Liver (tissue), 9 donors: Measurements from ENCODE around the gene CRB1. TPM values are rescaled to one million over a fixed set of nuclear protein-coding genes. Genes with fewer than 3 reads are reported as not detected.
A peak's percentile ranks its signal among the peaks of the same experiment; 100 is the strongest.

Experiments
- DNase-seq: peaks from one replicate; pipeline ENCODE4 v3.0.0-alpha.2; 2017; ENCODE audit warnings: low spot score
- H3K27ac ChIP-seq, 2 donors: one replicate each; pipeline ENCODE4 v1.7.0; 2013; ENCODE audit warnings: inconsistent platforms in 2 of 2, low read length in 2 of 2, control low read depth in 1 of 2, low read depth in 1 of 2, mild to moderate bottlenecking in 1 of 2
- H3K27me3 ChIP-seq, 4 donors: one replicate each; pipeline versions ENCODE4 v1.6.1 to v1.7.0; 2013; ENCODE audit warnings: low read length in 3 of 4, inconsistent platforms in 1 of 4, mild to moderate bottlenecking in 1 of 4, moderate library complexity in 1 of 4; ENCODE audit not compliant: control insufficient read depth in 4 of 4, insufficient read depth in 4 of 4
- H3K36me3 ChIP-seq, 4 donors: one replicate each; pipeline versions ENCODE4 v1.6.1 to v1.7.0; 2013; ENCODE audit warnings: low read length in 3 of 4, mild to moderate bottlenecking in 3 of 4, low read depth in 1 of 4, moderate library complexity in 1 of 4; ENCODE audit not compliant: control insufficient read depth in 4 of 4, insufficient read depth in 3 of 4
- H3K4me1 ChIP-seq, 4 donors: one replicate each; pipeline versions ENCODE4 v1.6.1 to v1.7.0; 2013; ENCODE audit warnings: low read length in 3 of 4, mild to moderate bottlenecking in 3 of 4, moderate library complexity in 1 of 4; ENCODE audit not compliant: control insufficient read depth in 4 of 4, insufficient read depth in 4 of 4
- H3K4me3 ChIP-seq, 3 donors: one replicate each; pipeline versions ENCODE4 v1.6.1 to v1.7.0; 2013; ENCODE audit warnings: low read length in 3 of 3, control low read depth in 1 of 3, low read depth in 1 of 3, mild to moderate bottlenecking in 1 of 3
- H3K9ac ChIP-seq, 2 donors: one replicate each; pipeline ENCODE4 v1.7.0; 2013; ENCODE audit warnings: low read length in 2 of 2, mild to moderate bottlenecking in 2 of 2, moderate library complexity in 2 of 2, control low read depth in 1 of 2, low read depth in 1 of 2
- H3K9me3 ChIP-seq, 4 donors: one replicate each; pipeline versions ENCODE4 v1.6.1 to v1.7.0; 2013; ENCODE audit warnings: low read length in 3 of 4; ENCODE audit not compliant: control insufficient read depth in 4 of 4
- ATF3 ChIP-seq: IDR thresholded peaks from 2 replicates; pipeline ENCODE4 v1.6.1; 2016; ENCODE audit warnings: antibody characterized with exemption
- CTCF ChIP-seq: fragments of 150-350 bp; IDR thresholded peaks from 2 replicates; pipeline ENCODE4 v1.5.1; 2017; ENCODE audit warnings: improper control_type of control experiment, low read depth, low read length; ENCODE audit not compliant: missing input control
- EGR1 ChIP-seq, 2 donors: IDR thresholded peaks; 2 replicates each; pipeline ENCODE4 v1.6.1; 2016 to 2018; ENCODE audit warnings: antibody characterized with exemption in 2 of 2, low read depth in 2 of 2
- FOXA1 ChIP-seq: IDR thresholded peaks from 2 replicates; pipeline ENCODE4 v1.6.1; 2016; ENCODE audit warnings: antibody characterized with exemption
- FOXA2 ChIP-seq: IDR thresholded peaks from 2 replicates; pipeline ENCODE4 v1.6.1; 2016; ENCODE audit warnings: antibody characterized with exemption
- GABPA ChIP-seq, 2 donors: IDR thresholded peaks in 1 of 2; conservative IDR thresholded peaks in 1 of 2; 2 replicates each; pipeline ENCODE4 v1.6.1; 2016; ENCODE audit warnings: antibody characterized with exemption in 2 of 2, mild to moderate bottlenecking in 1 of 2, moderate library complexity in 1 of 2
- HNF4A ChIP-seq, 2 donors: conservative IDR thresholded peaks; 2 replicates each; pipeline ENCODE4 v1.6.1; 2016; ENCODE audit warnings: antibody characterized with exemption in 2 of 2, mild to moderate bottlenecking in 2 of 2
- JUND ChIP-seq, 2 donors: IDR thresholded peaks; 2 replicates each; pipeline ENCODE4 v1.6.1; 2016; ENCODE audit warnings: antibody characterized with exemption in 2 of 2
- MAX ChIP-seq: IDR thresholded peaks from 2 replicates; pipeline ENCODE4 v1.6.1; 2016; ENCODE audit warnings: antibody characterized with exemption
- NR2F2 ChIP-seq: IDR thresholded peaks from 2 replicates; pipeline ENCODE4 v1.6.1; 2016; ENCODE audit warnings: antibody characterized with exemption
- RAD21 ChIP-seq, 2 donors: IDR thresholded peaks; 2 replicates each; pipeline ENCODE4 v1.6.1; 2016; ENCODE audit warnings: antibody characterized with exemption in 2 of 2, mild to moderate bottlenecking in 2 of 2
- RXRA ChIP-seq, 2 donors: IDR thresholded peaks; 2 replicates each; pipeline ENCODE4 v1.6.1; 2017 to 2018; ENCODE audit warnings: antibody characterized with exemption in 2 of 2, mild to moderate bottlenecking in 1 of 2
- SP1 ChIP-seq: IDR thresholded peaks from 2 replicates; pipeline ENCODE4 v1.6.1; 2018; ENCODE audit warnings: antibody characterized with exemption, mild to moderate bottlenecking
- TAF1 ChIP-seq: conservative IDR thresholded peaks from 2 replicates; pipeline ENCODE4 v1.6.1; 2016; ENCODE audit warnings: antibody characterized with exemption, mild to moderate bottlenecking
- YY1 ChIP-seq: IDR thresholded peaks from 2 replicates; pipeline ENCODE4 v1.6.1; 2016; ENCODE audit warnings: antibody characterized with exemption, mild to moderate bottlenecking
- ZBTB33 ChIP-seq: IDR thresholded peaks from 2 replicates; pipeline ENCODE4 v1.6.1; 2016; ENCODE audit warnings: antibody characterized with exemption
- WGBS: extraction: QIAGEN DNeasy Blood & Tissue Kit; methylation state at CpG from one replicate; pipeline ENCODE4 v1.1.7; 2013; 5-methylcytosine and 5-hydroxymethylcytosine counted together
- polyA plus RNA-seq, 2 donors: library from polyadenylated mRNA; stranded (reverse) in 1 of 2; unstranded in 1 of 2; fragments of 200-250 nt in 1 of 2; fragments of >200 nt in 1 of 2; fragmentation: Nextera tagmentation in 1 of 2; extraction: Ambion mirVana in 1 of 2; gene quantifications; one replicate each; pipeline versions ENCODE4 v1.2.1 to v1.2.3, GENCODE V29; 2013 to 2015
- total RNA-seq, 2 donors: library from RNA; depleted of rRNA; stranded (reverse); fragments of >200 nt; gene quantifications; one replicate each; pipeline ENCODE4 v1.2.3, GENCODE V29; 2014
- donor health status: healthy.
- donor health status: healthy.
- donor health status: healthy.
- donor health status: healthy.
- donor health status: healthy.

The CRB1 gene
- total and polyA plus RNA-seq, 4 donors: 5.1 TPM; not detected in 3

GRCh38 chr1:197399755-197400521, 131.9 kb downstream of the CRB1 start:
- Histone ChIP-seq H3K9me3 (no peaks in the 10 kb centered on the region), H3K27me3 (peaks cover 0 to 9% (median 2%) of the 10 kb centered on the region in 4 donors), H3K4me1 (no peaks in the 10 kb centered on the region), H3K36me3 (no peaks in the 10 kb centered on the region), H3K27ac (no peak overlapping the region), H3K9ac (no peak overlapping the region), H3K4me3 (no peak overlapping the region)
- TF ChIP-seq RAD21 (IDR thresholded peaks at IDR 0.05) (peak; percentile 74 to 79), CTCF (peak; percentile 45), EGR1 (IDR thresholded peaks at IDR 0.05; ENCODE audit: low read depth in 2 of 2) (no peak)
- WGBS: 8% methylated on average over 4 of the region's 4 CpGs
- DNase-seq: no peak

GRCh38 chr1:197400522-197400902, 132.5 kb downstream of the CRB1 start:
- no peak for TF ChIP-seq CTCF
- no peak for TF ChIP-seq FOXA1
- no peak for TF ChIP-seq EGR1 (IDR thresholded peaks at IDR 0.05; ENCODE audit: low read depth in 2 of 2)
- TF ChIP-seq GABPA (IDR thresholded peaks at IDR 0.05 in 1 of 2, conservative IDR thresholded peaks at IDR 0.05 in 1 of 2): no peak
- DNase-seq: no peak
- 80% methylated on average over 2 of the region's 2 CpGs for WGBS
- H3K9me3 ChIP-seq: no peaks in the 10 kb centered on the region
- H3K9ac ChIP-seq: no peak overlapping the region
- no peak overlapping the region for H3K4me3 ChIP-seq
- no peaks in the 10 kb centered on the region for H3K36me3 ChIP-seq
- no peaks in the 10 kb centered on the region for H3K4me1 ChIP-seq
- no peak overlapping the region for H3K27ac ChIP-seq
- peaks cover 0 to 9% (median 2%) of the 10 kb centered on the region in 4 donors for H3K27me3 ChIP-seq

- Histone ChIP-seq H3K4me1 (no peaks in the 10 kb centered on the region), H3K27ac (no peak overlapping the region), H3K36me3 (no peaks in the 10 kb centered on the region), H3K27me3 (peaks cover 0 to 9% (median 2%) of the 10 kb centered on the region in 4 donors), H3K4me3 (no peak overlapping the region), H3K9ac (no peak overlapping the region), H3K9me3 (no peaks in the 10 kb centered on the region)
- no peak for DNase-seq
- 87% methylated on average over 2 of the region's 2 CpGs for WGBS
- TF ChIP-seq NR2F2 (no peak), HNF4A (conservative IDR thresholded peaks at IDR 0.05) (no peak), YY1 (no peak), ZBTB33 (no peak), RXRA (IDR thresholded peaks at IDR 0.05) (no peak), FOXA1 (no peak), EGR1 (IDR thresholded peaks at IDR 0.05; ENCODE audit: low read depth in 2 of 2) (no peak), GABPA (IDR thresholded peaks at IDR 0.05 in 1 of 2, conservative IDR thresholded peaks at IDR 0.05 in 1 of 2) (no peak), RAD21 (IDR thresholded peaks at IDR 0.05) (no peak), JUND (IDR thresholded peaks at IDR 0.05) (no peak), MAX (no peak), SP1 (no peak), TAF1 (no peak), FOXA2 (no peak), CTCF (no peak), ATF3 (no peak)
Observed at GRCh38 chr1:197402189-197402588, 134.1 kb downstream of the CRB1 start.
